Gastrocnemius medialis (tissue), 4 donors: ENCODE measurements around the gene ROPN1L. TPM values are rescaled to one million over a fixed set of nuclear protein-coding genes. Genes with fewer than 3 reads are reported as not detected.
"Not testable (repeated sequence)": the region's sequence is repeated elsewhere in the genome, so short reads cannot be mapped to it uniquely, and the experiment has no call there.

ENCODE experiments used
- ATAC-seq, 2 donors: fragments of 150-250 bp; one replicate each; pipeline ENCODE4 v1.9.1; 2016
- DNase-seq, 2 donors: peaks; one replicate each; pipeline ENCODE4 v3.0.0-alpha.2; 2019
- H3K27ac ChIP-seq, 4 donors: fragments of 200-600 bp; sonication (generic); 1 replicate in 1 of 4; 2 replicates in 3 of 4; pipeline ENCODE4 v1.5.1; 2016 to 2018; ENCODE audit warnings: mild to moderate bottlenecking in 2 of 4, moderate library complexity in 1 of 4
- H3K27me3 ChIP-seq, 3 donors: fragments of 200-600 bp; sonication (generic) in 2 of 3; 1 replicate in 1 of 3; 2 replicates in 2 of 3; pipeline versions ENCODE4 v1.5.1 to v1.6.0; 2016 to 2019; ENCODE audit warnings: mild to moderate bottlenecking in 1 of 3, moderate library complexity in 1 of 3
- H3K36me3 ChIP-seq, 2 donors: fragments of 200-600 bp; sonication (generic) in 1 of 2; one replicate each; pipeline ENCODE4 v1.5.1; 2017 to 2018
- H3K4me1 ChIP-seq, 2 donors: fragments of 200-600 bp; sonication (generic) in 1 of 2; one replicate each; pipeline ENCODE4 v1.5.1; 2016 to 2017; ENCODE audit warnings: mild to moderate bottlenecking in 2 of 2
- H3K4me3 ChIP-seq, 4 donors: fragments of 200-600 bp; sonication (generic) in 3 of 4; 1 replicate in 1 of 4; 2 replicates in 3 of 4; pipeline ENCODE4 v1.5.1; 2016 to 2019; ENCODE audit warnings: mild to moderate bottlenecking in 2 of 4
- H3K9me3 ChIP-seq, 3 donors: fragments of 200-600 bp; sonication (generic) in 2 of 3; 1 replicate in 1 of 3; 2 replicates in 2 of 3; pipeline ENCODE4 v1.5.1; 2016 to 2019
- POLR2A ChIP-seq, 2 donors: fragments of 450-650 bp; IDR thresholded peaks; one replicate each; pipeline ENCODE4 v1.6.1; 2017; ENCODE audit warnings: antibody characterized with exemption in 2 of 2, mild to moderate bottlenecking in 2 of 2, moderate library complexity in 2 of 2
- in situ Hi-C, 4 donors: fragments of 200-750 bp; cut with MboI; loops; one replicate each; pipeline versions ENCODE4 v1.15.0 to v1.8.0; 2017; ENCODE audit warnings: low sequenced_read_pairs in 4 of 4
- intact Hi-C: fragments of 100-400 bp; cut with DNase I; formaldehyde crosslinking; loops from one replicate; pipeline ENCODE4 v1.15.1; 2023; ENCODE audit warnings: low total_unique reads
- total RNA-seq, 4 donors: library from RNA; depleted of rRNA; stranded (reverse); fragments of >200 nt; gene quantifications; one replicate each; pipeline versions ENCODE4 v1.1.0 to v1.2.3, GENCODE V29; 2016
- TF ChIP-seq, protein P1 (sequence below), 5 experiments: fragments of 450-650 bp in 3 of 5; fragments of 200-600 bp in 2 of 5; sonication (generic) in 2 of 5; IDR thresholded peaks in 4 of 5; conservative IDR thresholded peaks in 1 of 5; 1 replicate in 4 of 5; 2 replicates in 1 of 5; pipeline ENCODE4 v1.5.1; 2016 to 2019; ENCODE audit warnings: antibody characterized with exemption in 5 of 5, mild to moderate bottlenecking in 3 of 5, moderate library complexity in 3 of 5

The ROPN1L gene
- under 1 TPM in 1 of 4 donors, not detected in 3; 0.46 TPM for total RNA-seq

GRCh38 chr5:10441083-10441991, at the start of gene ROPN1L:
Gene ROPN1L (plus strand): TSS chr5:10441879. CDS start chr5:10442168, 289 bp downstream.
- DNase-seq: peak; percentile 72 to 76
- TF ChIP-seq, protein P1, sequence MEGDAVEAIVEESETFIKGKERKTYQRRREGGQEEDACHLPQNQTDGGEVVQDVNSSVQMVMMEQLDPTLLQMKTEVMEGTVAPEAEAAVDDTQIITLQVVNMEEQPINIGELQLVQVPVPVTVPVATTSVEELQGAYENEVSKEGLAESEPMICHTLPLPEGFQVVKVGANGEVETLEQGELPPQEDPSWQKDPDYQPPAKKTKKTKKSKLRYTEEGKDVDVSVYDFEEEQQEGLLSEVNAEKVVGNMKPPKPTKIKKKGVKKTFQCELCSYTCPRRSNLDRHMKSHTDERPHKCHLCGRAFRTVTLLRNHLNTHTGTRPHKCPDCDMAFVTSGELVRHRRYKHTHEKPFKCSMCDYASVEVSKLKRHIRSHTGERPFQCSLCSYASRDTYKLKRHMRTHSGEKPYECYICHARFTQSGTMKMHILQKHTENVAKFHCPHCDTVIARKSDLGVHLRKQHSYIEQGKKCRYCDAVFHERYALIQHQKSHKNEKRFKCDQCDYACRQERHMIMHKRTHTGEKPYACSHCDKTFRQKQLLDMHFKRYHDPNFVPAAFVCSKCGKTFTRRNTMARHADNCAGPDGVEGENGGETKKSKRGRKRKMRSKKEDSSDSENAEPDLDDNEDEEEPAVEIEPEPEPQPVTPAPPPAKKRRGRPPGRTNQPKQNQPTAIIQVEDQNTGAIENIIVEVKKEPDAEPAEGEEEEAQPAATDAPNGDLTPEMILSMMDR (IDR thresholded peaks at IDR 0.05 in 4 of 5, conservative IDR thresholded peaks at IDR 0.05 in 1 of 5): no peak
- TF ChIP-seq POLR2A (IDR thresholded peaks at IDR 0.05): peak; percentile 55 to 73
- in situ Hi-C loops (no loop called here), intact Hi-C loops (loop anchor here (5.0 kb wide), 3 partner anchors 89 to 159 kb away; partner anchors contain the start of genes ANKRD33B and MARCHF6)
- H3K4me1 ChIP-seq: peaks cover 26 to 29% of the 10 kb centered on the region in 2 donors
- no peaks in the 10 kb centered on the region for H3K27me3 ChIP-seq
- peak; percentile 84 to 89 for ATAC-seq
- no peaks in the 10 kb centered on the region for H3K9me3 ChIP-seq
- H3K36me3 ChIP-seq: no peaks in the 10 kb centered on the region
- peak within 1 kb of the TSS; percentile 65 to 89 (median 70) for H3K4me3 ChIP-seq
- H3K27ac ChIP-seq: peak within 1 kb of the TSS; percentile 76 to 87 (median 79)

GRCh38 chr5:10392567-10393328, 48.9 kb upstream of the ROPN1L start:
- ATAC-seq, in situ Hi-C loops, DNase-seq, H3K27me3 ChIP-seq, intact Hi-C loops, H3K4me3 ChIP-seq, H3K9me3 ChIP-seq: not testable (repeated sequence)
- Histone ChIP-seq H3K27ac (peak overlapping the region in 3 of 4 donors; percentile 13 to 34 (median 27)), H3K4me1 (peaks cover 16 to 22% of the 10 kb centered on the region in 2 donors), H3K36me3 (peaks cover 3 to 74% of the 10 kb centered on the region in 2 donors)

- ATAC-seq (no peak), DNase-seq (no peak)
- intact Hi-C loops: no loop called here
- Histone ChIP-seq H3K27me3 (no peaks in the 10 kb centered on the region), H3K36me3 (peaks cover 3 to 77% of the 10 kb centered on the region in 2 donors), H3K9me3 (no peaks in the 10 kb centered on the region), H3K4me3 (no peak overlapping the region), H3K27ac (peak overlapping the region in 1 of 4 donors; percentile 34), H3K4me1 (peaks cover 9 to 15% of the 10 kb centered on the region in 2 donors)
- TF ChIP-seq, protein P1 (IDR thresholded peaks at IDR 0.05 in 4 of 5, conservative IDR thresholded peaks at IDR 0.05 in 1 of 5): no peak
- TF ChIP-seq POLR2A (IDR thresholded peaks at IDR 0.05): no peak
- in situ Hi-C loops: no loop called here
Observed at GRCh38 chr5:10393491-10393890, 48.2 kb upstream of the ROPN1L start.

DNA sequence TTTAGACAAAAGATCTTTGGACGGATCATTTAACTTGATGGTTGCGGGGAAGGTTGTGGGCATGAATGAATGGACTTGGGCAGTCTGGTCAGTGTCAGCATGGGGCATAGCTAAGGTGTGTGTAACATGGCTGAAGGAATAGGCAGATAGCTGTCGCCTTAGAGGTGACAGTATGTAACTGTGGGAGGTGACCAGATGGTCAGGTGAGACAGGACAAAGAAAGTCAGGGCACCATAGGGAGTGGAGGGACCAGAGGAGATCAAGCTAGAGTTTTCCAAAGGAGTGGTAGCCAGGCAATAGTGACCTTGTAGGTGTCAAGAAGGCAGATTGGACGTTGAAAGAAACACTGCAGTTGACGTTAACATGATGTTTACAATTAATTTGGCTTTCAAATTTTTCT, 45.1 kb upstream of the ROPN1L start:
- TF ChIP-seq POLR2A (IDR thresholded peaks at IDR 0.05): no peak
- TF ChIP-seq, protein P1 (IDR thresholded peaks at IDR 0.05 in 4 of 5, conservative IDR thresholded peaks at IDR 0.05 in 1 of 5): no peak
- Histone ChIP-seq H3K9me3 (no peaks in the 10 kb centered on the region), H3K36me3 (peaks cover 3 to 58% of the 10 kb centered on the region in 2 donors), H3K4me3 (no peak overlapping the region), H3K4me1 (peaks cover 20 to 22% of the 10 kb centered on the region in 2 donors), H3K27me3 (no peaks in the 10 kb centered on the region), H3K27ac (peak overlapping the region in 2 of 4 donors; percentile 49)
- intact Hi-C loops (no loop called here), in situ Hi-C loops (no loop called here)
- DNase-seq (no peak), ATAC-seq (no peak)
